HEK293 (cell line): ENCODE data around the gene OR2A25.

Experiments
- CTCF ChIA-PET: fragments of 350-600 bp; formaldehyde crosslinking; extraction: SDS; loops from one replicate; lab custom pipeline; 2021; ENCODE audit warnings: antibody characterized with exemption; lab: Yijun Ruan, JAX
- POLR2A ChIA-PET: fragments of 300-600 bp; formaldehyde crosslinking; extraction: SDS; loops from one replicate; lab custom pipeline; 2020; ENCODE audit warnings: antibody characterized with exemption, inconsistent platforms; lab: Yijun Ruan, JAX
- H3K27ac ChIP-seq: fragments of 200-500 bp; sonication (Bioruptor generic); 2 replicates; pipeline ENCODE4 v1.5.1; 2014; ENCODE audit warnings: low read depth, low read length, control low read depth, inconsistent platforms; ENCODE audit errors: extremely low read depth
- H3K36me3 ChIP-seq, 2 experiments: fragments of 200-500 bp in 1 of 2; sonication (Bioruptor generic) in 1 of 2; 1 replicate in 1 of 2; 2 replicates in 1 of 2; pipeline ENCODE4 v1.5.1; 2014 to 2017; ENCODE audit warnings: inconsistent platforms in 2 of 2, low read length in 2 of 2; ENCODE audit not compliant: control insufficient read depth in 2 of 2, insufficient read depth in 1 of 2
- H3K4me1 ChIP-seq: fragments of 200-500 bp; sonication (Bioruptor generic); 2 replicates; pipeline ENCODE4 v1.5.1; 2014; ENCODE audit warnings: mild to moderate bottlenecking, low read length, inconsistent platforms; ENCODE audit not compliant: control insufficient read depth, insufficient read depth
- H3K4me3 ChIP-seq: 2 replicates; pipeline ENCODE4 v1.5.1; 2011; ENCODE audit warnings: low read depth, mild to moderate bottlenecking, control low read depth, low read length, moderate library complexity
- H3K9me3 ChIP-seq: fragments of 200-500 bp; sonication (Bioruptor generic); 2 replicates; pipeline ENCODE4 v1.5.1; 2014; ENCODE audit warnings: low read depth, low read length, inconsistent platforms; ENCODE audit not compliant: control insufficient read depth, insufficient read depth
- GLI4 ChIP-seq: fragments of 450-650 bp; formaldehyde crosslinking; IDR thresholded peaks from 2 replicates; pipeline ENCODE4 v1.5.1; 2016; ENCODE audit warnings: missing biosample characterization, missing genetic modification characterization
- MYNN ChIP-seq: fragments of 450-650 bp; formaldehyde crosslinking; IDR thresholded peaks from 2 replicates; pipeline ENCODE4 v1.5.1; 2016; ENCODE audit warnings: missing biosample characterization, missing genetic modification characterization, borderline replicate concordance
- PRDM2 ChIP-seq: fragments of 450-650 bp; formaldehyde crosslinking; IDR thresholded peaks from 2 replicates; pipeline ENCODE4 v1.5.1; 2016; ENCODE audit warnings: missing biosample characterization, missing genetic modification characterization, borderline replicate concordance
- PRDM4 ChIP-seq: fragments of 450-650 bp; formaldehyde crosslinking; IDR thresholded peaks from 2 replicates; pipeline ENCODE4 v1.5.1; 2017; ENCODE audit warnings: missing biosample characterization, missing genetic modification characterization
- YY1 ChIP-seq: fragments of 450-650 bp; formaldehyde crosslinking; IDR thresholded peaks from 2 replicates; pipeline ENCODE4 v1.5.1; 2018; ENCODE audit warnings: missing biosample characterization, missing genetic modification characterization
- ZBTB44 ChIP-seq: fragments of 450-650 bp; IDR thresholded peaks from 2 replicates; pipeline ENCODE4 v1.5.1; 2018; ENCODE audit warnings: missing biosample characterization, mild to moderate bottlenecking, missing genetic modification characterization
- ZEB2 ChIP-seq: fragments of 450-650 bp; formaldehyde crosslinking; IDR thresholded peaks from 2 replicates; pipeline ENCODE4 v1.5.1; 2016; ENCODE audit warnings: missing biosample characterization, missing genetic modification characterization
- ZFP3 ChIP-seq: fragments of 450-650 bp; formaldehyde crosslinking; IDR thresholded peaks from 2 replicates; pipeline ENCODE4 v1.5.1; 2016; ENCODE audit warnings: low read depth, missing biosample characterization, missing genetic modification characterization
- ZNF10 ChIP-seq: fragments of 450-650 bp; formaldehyde crosslinking; IDR thresholded peaks from 2 replicates; pipeline ENCODE4 v1.5.1; 2017; ENCODE audit warnings: missing biosample characterization, missing genetic modification characterization
- ZNF157 ChIP-seq: fragments of 450-650 bp; formaldehyde crosslinking; IDR thresholded peaks from 2 replicates; pipeline ENCODE4 v1.5.1; 2016; ENCODE audit warnings: missing biosample characterization, missing genetic modification characterization
- ZNF174 ChIP-seq: fragments of 450-650 bp; formaldehyde crosslinking; IDR thresholded peaks from 2 replicates; pipeline ENCODE4 v1.5.0; 2017; ENCODE audit warnings: missing biosample characterization, mild to moderate bottlenecking, missing genetic modification characterization
- ZNF2 ChIP-seq: fragments of 450-650 bp; formaldehyde crosslinking; IDR thresholded peaks from 2 replicates; pipeline ENCODE4 v1.5.1; 2016; ENCODE audit warnings: missing biosample characterization, missing genetic modification characterization
- ZNF223 ChIP-seq: fragments of 450-650 bp; formaldehyde crosslinking; IDR thresholded peaks from 2 replicates; pipeline ENCODE4 v1.5.1; 2016; ENCODE audit warnings: missing biosample characterization, missing genetic modification characterization
- ZNF311 ChIP-seq: fragments of 450-650 bp; formaldehyde crosslinking; IDR thresholded peaks from 2 replicates; pipeline ENCODE4 v1.5.1; 2017; ENCODE audit warnings: missing biosample characterization, missing genetic modification characterization, borderline replicate concordance
- ZNF362 ChIP-seq: fragments of 450-650 bp; formaldehyde crosslinking; IDR thresholded peaks from 2 replicates; pipeline ENCODE4 v1.5.1; 2016; ENCODE audit warnings: missing biosample characterization, missing genetic modification characterization
- ZNF48 ChIP-seq: fragments of 450-650 bp; formaldehyde crosslinking; IDR thresholded peaks from 2 replicates; pipeline ENCODE4 v1.5.1; 2016; ENCODE audit warnings: missing biosample characterization, missing genetic modification characterization
- ZNF501 ChIP-seq: fragments of 450-650 bp; formaldehyde crosslinking; IDR thresholded peaks from 2 replicates; pipeline ENCODE4 v1.5.1; 2016; ENCODE audit warnings: missing biosample characterization, missing genetic modification characterization
- ZNF513 ChIP-seq: fragments of 450-650 bp; IDR thresholded peaks from 2 replicates; pipeline ENCODE4 v1.5.1; 2018; ENCODE audit warnings: missing biosample characterization, missing genetic modification characterization
- ZNF530 ChIP-seq: fragments of 450-650 bp; formaldehyde crosslinking; IDR thresholded peaks from 2 replicates; pipeline ENCODE4 v1.5.1; 2016; ENCODE audit warnings: low read depth, missing biosample characterization, missing genetic modification characterization
- ZNF544 ChIP-seq: fragments of 450-650 bp; formaldehyde crosslinking; IDR thresholded peaks from 2 replicates; pipeline ENCODE4 v1.5.0; 2017; ENCODE audit warnings: missing biosample characterization, missing genetic modification characterization
- ZNF560 ChIP-seq: fragments of 450-650 bp; formaldehyde crosslinking; IDR thresholded peaks from 2 replicates; pipeline ENCODE4 v1.5.1; 2017; ENCODE audit warnings: missing biosample characterization, missing genetic modification characterization, borderline replicate concordance
- ZNF654 ChIP-seq: fragments of 450-650 bp; formaldehyde crosslinking; IDR thresholded peaks from 2 replicates; pipeline ENCODE4 v1.5.1; 2016; ENCODE audit warnings: low read depth, missing biosample characterization, missing genetic modification characterization

OR2A25 gene

GRCh38 chr7:144035385-144035784 lies 34.2 kb upstream of the OR2A25 start:
- CTCF ChIA-PET: no interaction called here
- Histone ChIP-seq H3K27ac (no peak overlapping the region), H3K36me3 (no peaks in the 10 kb centered on the region), H3K4me1 (no peaks in the 10 kb centered on the region)
- POLR2A ChIA-PET: no interaction called here
- TF ChIP-seq ZNF157 (no peak), MYNN (tag by site-specific recombination) (no peak), ZNF10 (tag by site-specific recombination) (no peak), YY1 (tag by site-specific recombination) (no peak), PRDM2 (tag by site-specific recombination) (no peak), ZNF530 (tag by site-specific recombination) (no peak), PRDM4 (tag by site-specific recombination) (no peak), ZNF501 (tag by site-specific recombination) (no peak)
- TF ChIP-seq, all 188 proteins: peak for 0
- H3K9me3 ChIP-seq: no peaks in the 10 kb centered on the region
- H3K4me3 ChIP-seq: no peak overlapping the region

GRCh38 chr7:144036302-144036885 lies 33.2 kb upstream of the OR2A25 start:
- POLR2A ChIA-PET: no interaction called here
- Histone ChIP-seq H3K4me1 (no peaks in the 10 kb centered on the region), H3K27ac (no peak overlapping the region), H3K9me3 (no peaks in the 10 kb centered on the region), H3K4me3 (no peak overlapping the region), H3K36me3 (no peaks in the 10 kb centered on the region)
- CTCF ChIA-PET: interaction anchor here (1.1 kb wide), 1 partner anchor 9 kb away, joined by 3 read pairs; no protein-coding TSS in a partner anchor
- TF ChIP-seq ZNF311 (no peak), ZNF654 (no peak), ZNF48 (no peak), ZEB2 (tag by site-specific recombination) (no peak), ZNF544 (tag by site-specific recombination) (no peak), ZNF223 (tag by site-specific recombination) (no peak), ZNF174 (tag by site-specific recombination) (no peak), ZBTB44 (tag by site-specific recombination) (no peak), ZFP3 (tag by site-specific recombination) (no peak), MYNN (tag by site-specific recombination) (no peak), GLI4 (no peak), ZNF513 (no peak), ZNF2 (tag by site-specific recombination) (no peak), ZNF560 (tag by site-specific recombination) (no peak), ZNF362 (no peak), ZNF157 (no peak)
